GM20431 (cell line): ENCODE data around the gene DTX4.

Experiments
- in situ Hi-C: fragments of 300-500 bp; cut with MseI, MboI; formaldehyde crosslinking; loops from one replicate; pipeline ENCODE4 v1.15.0; 2020; ENCODE audit warnings: low sequenced_read_pairs; ENCODE audit not compliant: unreplicated experiment

The DTX4 gene

GRCh38 chr11:59212744-59213631 is 41.1 kb downstream of the DTX4 start, which contains the start of gene MPEG1:
MPEG1 (minus strand) TSS chr11:59212927; CDS start chr11:59212865, 62 bp downstream.
- in situ Hi-C loops = no loop called here

DNA sequence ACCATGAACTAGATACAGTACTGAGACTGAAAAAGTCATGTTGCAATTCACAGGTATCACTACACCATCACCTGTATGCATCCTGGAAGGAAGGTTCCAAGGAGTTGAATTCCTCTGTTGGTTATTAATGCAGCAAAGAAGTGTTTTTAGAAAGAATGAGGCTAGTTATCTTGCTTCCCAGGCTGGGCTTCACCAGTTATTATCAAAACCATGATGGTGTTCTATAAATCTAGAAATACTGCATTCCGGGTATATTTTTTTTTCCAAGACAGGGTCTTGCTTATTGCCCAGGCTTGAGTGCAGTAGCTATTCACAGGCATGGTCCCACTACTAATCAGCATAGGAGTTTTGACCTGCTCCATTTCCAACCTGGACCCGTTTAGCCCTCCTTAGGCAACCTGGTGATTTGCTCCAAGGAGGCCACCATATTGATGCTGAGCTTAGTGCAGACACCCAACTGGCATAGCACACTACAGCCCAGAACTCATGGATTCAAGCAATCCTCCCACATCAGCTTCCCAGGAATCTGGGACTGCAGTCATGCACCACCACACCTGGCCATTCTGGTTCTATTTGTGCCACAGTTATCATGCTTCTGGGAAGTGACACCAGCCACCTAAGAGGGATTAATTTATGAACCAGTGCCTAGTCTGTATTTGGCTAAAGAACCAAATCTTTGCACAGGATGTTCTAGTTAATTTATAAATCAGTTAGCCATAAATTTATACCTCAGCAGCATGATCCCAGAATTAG is 42.4 kb downstream of the DTX4 start:
- in situ Hi-C loops = no loop called here

- in situ Hi-C loops = no loop called here
Measured at GRCh38 chr11:59216641-59217564, 45.0 kb downstream of the DTX4 start.

GRCh38 chr11:59218319-59218718 is 46.4 kb downstream of the DTX4 start:
- in situ Hi-C loops = no loop called here

DNA sequence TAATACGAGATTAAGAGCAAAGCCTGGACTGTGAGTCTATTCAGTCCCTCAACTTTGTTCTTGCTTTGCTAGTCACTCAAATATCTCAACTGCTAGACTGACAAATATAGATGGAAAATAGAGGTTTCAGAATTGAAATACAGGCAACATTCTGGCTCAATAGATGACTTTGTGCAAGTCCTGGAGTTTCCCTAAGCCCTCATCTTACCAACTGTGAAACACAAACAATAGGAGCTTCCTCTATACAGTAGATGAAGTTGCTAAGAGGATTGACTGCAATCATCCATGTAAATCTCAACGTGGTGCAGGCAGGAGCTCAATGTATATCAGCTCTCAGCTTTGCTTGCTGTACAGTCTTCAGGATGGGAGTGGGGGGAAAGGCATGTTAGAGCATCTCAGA is 47.0 kb downstream of the DTX4 start:
- in situ Hi-C loops = no loop called here

- in situ Hi-C loops = no loop called here
Measured at GRCh38 chr11:59219836-59220235, 47.9 kb downstream of the DTX4 start.

DNA sequence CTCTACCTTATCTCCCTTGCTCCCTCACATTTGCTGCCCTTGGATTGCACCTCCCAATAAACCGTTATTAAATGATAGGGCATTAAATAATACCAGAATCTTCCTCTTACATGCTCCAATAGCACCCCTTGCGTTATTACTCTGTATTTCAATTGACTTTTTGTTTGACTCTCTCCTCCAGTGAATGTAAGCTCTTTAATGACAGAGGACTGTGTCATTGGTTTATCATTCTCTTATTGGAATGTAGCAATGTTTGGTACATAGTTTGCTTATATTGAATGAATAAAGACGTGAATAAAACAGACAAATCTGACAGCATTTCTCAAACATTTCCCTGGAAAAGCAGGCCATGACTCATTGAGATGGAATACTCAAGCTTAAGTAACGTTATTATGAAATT is 49.5 kb downstream of the DTX4 start:
- in situ Hi-C loops = no loop called here

GRCh38 chr11:59222464-59223060 is 50.6 kb downstream of the DTX4 start:
- in situ Hi-C loops = no loop called here

- in situ Hi-C loops = no loop called here
Measured at GRCh38 chr11:59223177-59223576, 51.2 kb downstream of the DTX4 start.

- in situ Hi-C loops = no loop called here
Measured at GRCh38 chr11:59223611-59224010, 51.7 kb downstream of the DTX4 start.

DNA sequence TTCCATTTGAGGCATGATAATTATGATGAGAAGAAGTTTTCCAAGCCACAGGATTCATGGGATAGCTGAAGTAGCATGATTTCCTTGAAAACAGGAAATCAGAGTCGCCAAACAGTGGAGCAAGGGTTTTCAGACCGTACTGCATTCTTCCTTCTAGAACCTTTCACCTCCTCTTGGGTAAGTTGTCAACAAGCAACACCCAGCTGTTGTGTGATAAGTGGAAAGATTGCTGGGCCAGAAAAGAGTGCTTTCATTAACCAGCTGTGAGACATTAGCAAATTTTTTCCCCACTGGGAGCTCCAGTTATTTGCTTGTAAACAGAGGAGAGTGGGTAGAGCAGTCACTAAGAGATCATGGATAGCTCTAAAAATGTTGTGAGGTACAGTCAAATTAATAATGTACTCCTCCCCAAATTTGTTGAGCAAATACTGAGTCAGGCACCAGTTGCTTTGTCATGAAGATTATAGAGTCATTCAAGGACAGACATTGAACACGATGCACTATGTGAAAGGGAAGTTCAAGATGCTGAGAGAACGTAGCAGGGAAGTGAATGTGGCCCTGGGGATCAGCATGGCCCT is 52.5 kb downstream of the DTX4 start:
- in situ Hi-C loops = no loop called here

DNA sequence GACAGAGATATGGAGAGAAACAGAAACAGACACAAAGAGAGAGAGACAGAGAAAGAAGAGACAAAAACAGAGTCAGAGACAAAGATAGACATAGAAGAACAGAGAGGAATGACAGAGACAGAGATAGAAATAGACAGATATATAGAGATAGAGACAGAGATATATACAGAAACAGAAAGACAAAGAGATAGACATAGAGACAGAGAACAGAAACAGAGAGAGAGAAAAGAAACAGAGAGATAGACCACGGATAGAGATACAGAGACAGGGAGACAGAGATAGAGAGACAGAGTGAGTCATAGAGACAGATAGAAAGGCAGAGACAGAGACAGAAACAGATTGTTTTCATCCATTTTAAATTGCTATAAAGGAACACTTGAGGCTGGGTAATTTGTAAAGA is 53.1 kb downstream of the DTX4 start:
- in situ Hi-C loops = no loop called here

DNA sequence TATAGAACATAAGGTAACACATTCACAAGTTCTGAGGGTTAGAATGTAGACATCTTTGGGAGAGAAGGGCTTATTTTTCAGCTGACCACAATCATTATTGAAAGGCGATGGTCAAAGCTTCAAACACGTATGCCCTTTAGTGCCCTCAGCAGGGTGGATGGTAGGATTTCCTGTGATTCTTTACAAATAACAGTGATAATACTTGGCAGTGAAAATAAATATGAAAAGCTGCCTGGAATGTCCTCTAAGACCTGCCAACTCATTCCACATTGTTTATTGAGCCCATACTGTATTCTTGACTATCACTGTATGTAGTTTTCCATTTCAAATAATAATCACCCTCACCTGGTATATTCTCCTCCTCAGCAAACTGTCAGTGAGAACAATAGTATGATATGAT is 54.5 kb downstream of the DTX4 start:
- in situ Hi-C loops = no loop called here

DNA sequence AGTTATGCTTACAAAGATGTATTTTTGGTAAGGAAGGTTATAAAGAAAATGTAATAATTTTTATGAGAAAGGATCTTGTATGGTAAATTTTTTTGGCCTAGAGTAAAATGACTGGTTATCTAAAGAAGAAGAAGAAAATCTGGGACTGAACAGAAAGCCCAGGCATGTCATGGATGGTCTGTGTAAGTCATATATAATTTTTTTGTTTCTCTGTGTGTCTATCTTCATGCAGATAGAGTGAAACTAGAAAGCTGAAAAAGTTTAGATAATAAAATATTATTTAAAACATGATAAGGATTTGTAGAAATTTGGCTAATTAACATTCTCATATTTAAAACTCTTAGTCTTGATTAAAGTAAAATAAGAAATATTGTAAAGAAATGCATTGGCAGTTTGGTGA is 68.4 kb downstream of the DTX4 start:
- in situ Hi-C loops = no loop called here

GRCh38 chr11:59243633-59244032 is 71.7 kb downstream of the DTX4 start:
- in situ Hi-C loops = no loop called here

DNA sequence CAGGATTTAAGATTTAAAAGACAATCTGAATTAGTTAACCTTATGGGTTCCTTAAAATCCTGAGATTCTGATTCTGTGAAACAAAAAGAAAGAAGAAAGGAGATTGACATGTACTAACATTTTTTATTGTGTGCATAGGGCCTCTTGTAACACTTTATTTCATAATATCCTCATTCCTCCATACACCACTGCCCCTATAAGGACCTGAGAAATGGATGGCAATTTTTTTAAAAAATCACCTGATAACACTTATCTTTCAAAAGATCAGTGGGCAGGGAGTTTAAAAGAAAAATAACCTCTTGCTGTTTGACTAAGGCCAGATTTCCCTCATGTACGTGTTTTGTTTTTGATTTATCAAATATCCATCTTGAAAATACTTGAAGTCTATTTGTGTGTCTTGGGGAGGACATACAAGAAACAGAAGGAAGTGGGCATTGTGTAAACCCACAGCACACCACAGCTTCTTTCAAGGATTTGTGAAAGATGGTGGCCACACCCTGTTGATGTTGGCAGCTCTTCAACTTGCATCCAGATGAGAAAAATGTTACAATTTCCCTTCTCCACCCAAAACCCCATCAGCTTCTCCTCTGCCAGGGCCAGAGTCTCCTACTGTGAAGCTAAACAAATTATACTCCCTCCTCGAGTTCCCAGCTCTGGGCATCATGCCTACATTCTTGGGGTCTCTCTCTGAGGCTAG is 75.7 kb downstream of the DTX4 start:
- in situ Hi-C loops = no loop called here

DNA sequence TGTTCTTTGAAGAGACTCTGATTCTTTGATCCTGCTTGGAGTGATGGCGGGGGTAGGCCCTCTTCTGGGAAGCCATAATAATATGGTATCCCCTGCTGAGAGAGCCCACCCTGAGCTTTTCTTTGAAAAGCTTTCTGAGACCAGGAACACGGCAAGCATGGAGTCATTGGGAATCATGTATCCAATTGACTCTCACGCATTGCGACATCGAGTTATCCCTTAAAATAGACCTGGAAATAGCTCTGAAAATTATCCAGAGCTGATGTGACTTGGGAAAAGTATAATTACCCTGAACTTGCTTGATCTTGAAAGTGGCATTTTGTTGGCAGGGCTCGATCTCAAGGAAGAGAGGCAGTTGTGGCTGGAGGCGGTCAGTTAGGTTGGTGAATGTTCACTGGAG is 77.6 kb downstream of the DTX4 start:
- in situ Hi-C loops = no loop called here

DNA sequence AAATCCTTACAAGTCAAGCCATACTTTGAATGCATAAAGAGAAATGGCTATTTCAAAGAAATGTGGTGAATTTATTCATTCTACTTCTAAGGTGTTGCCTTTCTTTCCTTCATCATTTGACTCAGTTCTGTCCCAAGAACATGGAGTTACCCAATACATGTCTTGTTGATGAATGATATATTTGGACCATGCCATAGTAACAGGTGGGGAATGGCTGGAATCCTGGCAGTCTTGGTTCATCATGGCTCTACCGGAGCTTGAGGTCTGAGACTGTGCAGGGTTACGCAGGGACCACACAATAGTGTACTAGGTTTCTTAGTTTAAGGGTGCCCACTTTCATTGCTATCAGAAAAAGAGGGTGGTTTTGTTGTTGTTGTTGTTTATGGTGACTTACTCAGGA is 81.1 kb downstream of the DTX4 start:
- in situ Hi-C loops = no loop called here

DNA sequence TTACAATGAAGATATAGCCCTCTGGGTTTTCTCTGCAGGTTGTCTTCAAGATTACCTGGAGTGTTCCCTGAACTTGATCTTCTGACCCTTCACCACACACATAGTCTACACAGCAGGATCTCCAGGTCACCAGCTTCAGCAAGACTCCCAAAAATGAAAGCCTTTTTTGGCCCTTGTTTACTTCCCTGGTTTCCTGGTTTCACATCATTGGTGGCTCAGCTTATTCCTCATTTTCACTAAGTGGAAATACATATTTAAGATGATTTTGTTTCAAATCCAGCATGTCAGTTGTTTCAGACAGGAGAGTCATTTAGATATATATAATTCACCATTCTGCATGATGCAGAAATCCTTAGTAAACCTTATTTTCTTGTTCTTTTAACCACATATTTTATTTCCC is 82.4 kb downstream of the DTX4 start:
- in situ Hi-C loops = no loop called here
